ENCODE results near the gene GPR149.

DNA sequence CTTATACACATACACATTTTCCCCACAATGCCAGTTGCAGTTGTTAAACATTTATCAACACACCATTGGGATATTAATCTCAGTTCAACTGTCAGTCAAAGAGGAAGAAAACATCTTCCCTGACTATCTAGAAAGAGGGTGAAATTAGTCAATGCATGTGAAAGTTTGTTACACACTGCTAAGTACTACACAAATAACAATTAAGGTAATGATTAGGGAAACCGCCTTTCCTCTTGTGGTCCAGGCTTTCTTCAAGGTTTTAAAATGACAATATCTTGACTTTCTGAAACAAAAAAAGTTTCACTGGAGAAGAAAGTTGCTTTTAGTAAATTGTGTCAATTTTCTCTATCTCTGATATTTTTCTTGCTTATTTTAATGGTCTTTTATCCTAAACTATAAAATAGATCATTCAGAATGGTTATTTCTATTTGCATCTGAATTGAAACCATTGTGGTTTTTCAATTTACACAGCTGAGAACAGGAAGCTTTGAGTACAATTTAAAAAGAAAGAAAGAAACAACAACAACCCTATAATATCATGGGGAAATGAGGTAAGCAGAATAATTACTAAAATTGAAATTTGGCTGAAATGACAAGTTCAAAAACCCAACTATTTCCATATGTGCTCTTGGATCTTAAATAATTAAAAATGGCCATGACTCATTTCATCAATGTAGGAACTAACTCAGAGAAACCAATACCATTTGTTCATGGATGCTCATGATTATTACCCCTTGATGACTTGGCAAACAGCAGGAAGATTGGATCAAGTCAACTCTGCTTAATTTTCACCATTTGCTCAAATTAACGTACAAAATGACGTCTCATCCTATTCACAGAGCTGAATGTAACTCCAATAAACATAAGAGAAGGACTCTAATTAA is 31.7 kb downstream of the GPR149 start:
- no peak for TF ChIP-seq ZNF565 (CRISPR knock-in tag; conservative IDR thresholded peaks at IDR 0.05; ENCODE audit: low read depth)
- TF ChIP-seq RARB (CRISPR knock-in tag; IDR thresholded peaks at IDR 0.05): no peak
- TF ChIP-seq ZFP3 (CRISPR knock-in tag; IDR thresholded peaks at IDR 0.05): no peak
- TF ChIP-seq, protein P1, sequence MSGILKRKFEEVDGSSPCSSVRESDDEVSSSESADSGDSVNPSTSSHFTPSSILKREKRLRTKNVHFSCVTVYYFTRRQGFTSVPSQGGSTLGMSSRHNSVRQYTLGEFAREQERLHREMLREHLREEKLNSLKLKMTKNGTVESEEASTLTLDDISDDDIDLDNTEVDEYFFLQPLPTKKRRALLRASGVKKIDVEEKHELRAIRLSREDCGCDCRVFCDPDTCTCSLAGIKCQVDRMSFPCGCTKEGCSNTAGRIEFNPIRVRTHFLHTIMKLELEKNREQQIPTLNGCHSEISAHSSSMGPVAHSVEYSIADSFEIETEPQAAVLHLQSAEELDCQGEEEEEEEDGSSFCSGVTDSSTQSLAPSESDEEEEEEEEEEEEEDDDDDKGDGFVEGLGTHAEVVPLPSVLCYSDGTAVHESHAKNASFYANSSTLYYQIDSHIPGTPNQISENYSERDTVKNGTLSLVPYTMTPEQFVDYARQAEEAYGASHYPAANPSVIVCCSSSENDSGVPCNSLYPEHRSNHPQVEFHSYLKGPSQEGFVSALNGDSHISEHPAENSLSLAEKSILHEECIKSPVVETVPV (CRISPR knock-in tag; IDR thresholded peaks at IDR 0.05): no peak
- TF ChIP-seq, protein P2, sequence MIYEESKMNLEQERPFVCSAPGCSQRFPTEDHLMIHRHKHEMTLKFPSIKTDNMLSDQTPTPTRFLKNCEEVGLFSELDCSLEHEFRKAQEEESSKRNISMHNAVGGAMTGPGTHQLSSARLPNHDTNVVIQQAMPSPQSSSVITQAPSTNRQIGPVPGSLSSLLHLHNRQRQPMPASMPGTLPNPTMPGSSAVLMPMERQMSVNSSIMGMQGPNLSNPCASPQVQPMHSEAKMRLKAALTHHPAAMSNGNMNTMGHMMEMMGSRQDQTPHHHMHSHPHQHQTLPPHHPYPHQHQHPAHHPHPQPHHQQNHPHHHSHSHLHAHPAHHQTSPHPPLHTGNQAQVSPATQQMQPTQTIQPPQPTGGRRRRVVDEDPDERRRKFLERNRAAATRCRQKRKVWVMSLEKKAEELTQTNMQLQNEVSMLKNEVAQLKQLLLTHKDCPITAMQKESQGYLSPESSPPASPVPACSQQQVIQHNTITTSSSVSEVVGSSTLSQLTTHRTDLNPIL (CRISPR knock-in tag; IDR thresholded peaks at IDR 0.05; ENCODE audit: low read depth): no peak
- TF ChIP-seq ZFP30 (CRISPR knock-in tag; IDR thresholded peaks at IDR 0.05): no peak
- TF ChIP-seq TOX (CRISPR knock-in tag; IDR thresholded peaks at IDR 0.05; ENCODE audit: borderline replicate concordance): no peak
- no peak for TF ChIP-seq ESRRG (CRISPR knock-in tag; IDR thresholded peaks at IDR 0.05)
- no peak for TF ChIP-seq PPARA (CRISPR knock-in tag; IDR thresholded peaks at IDR 0.05; ENCODE audit: borderline replicate concordance)
- no peak for TF ChIP-seq ZNF8 (CRISPR knock-in tag; IDR thresholded peaks at IDR 0.05)

Measured in SK-N-SH treated with all-trans-retinoic acid at 6 μM for 48 hours (cell line).